WTC11 (cell line): Measurements from ENCODE around the gene NEURL1B. TPM values are rescaled to one million over a fixed set of nuclear protein-coding genes. Genes with fewer than 3 reads are reported as not detected.

ENCODE experiments used
- ATAC-seq: fragments of 200-7000 bp; cut with Tn5 transposase; 2 replicates; pipeline ENCODE4 v1.10.0; 2021; ENCODE audit warnings: mild to moderate bottlenecking, moderate library complexity
- CTCF ChIA-PET: fragments of 300-600 bp; sonication (Branson Sonifier 250); formaldehyde crosslinking; loops from one replicate; lab custom pipeline; 2021; ENCODE audit warnings: antibody characterized with exemption; lab: Charles Lee
- POLR2A ChIA-PET: fragments of 350-600 bp; sonication (Branson Sonifier 250); formaldehyde crosslinking; loops from one replicate; lab custom pipeline; 2021; ENCODE audit warnings: antibody characterized with exemption; lab: Charles Lee
- DNase-seq: peaks from one replicate; pipeline ENCODE4 v3.0.0; 2021; ENCODE audit warnings: low spot score
- H3K27ac Mint-ChIP-seq: 2 replicates; pipeline ENCODE4 v1.8.0; 2021; ENCODE audit warnings: mixed read lengths
- H3K27me3 Mint-ChIP-seq: 2 replicates; pipeline ENCODE4 v1.8.0; 2021; ENCODE audit warnings: low read depth, mild to moderate bottlenecking, moderate library complexity, mixed read lengths
- H3K36me3 Mint-ChIP-seq: 2 replicates; pipeline ENCODE4 v1.8.0; 2021; ENCODE audit warnings: mixed read lengths
- H3K4me1 Mint-ChIP-seq: 2 replicates; pipeline ENCODE4 v1.8.0; 2022; ENCODE audit warnings: mixed read lengths
- H3K4me3 Mint-ChIP-seq: 2 replicates; pipeline ENCODE4 v1.8.0; 2021; ENCODE audit warnings: mild to moderate bottlenecking, moderate library complexity, mixed read lengths
- H3K9me3 Mint-ChIP-seq: 2 replicates; pipeline ENCODE4 v1.8.0; 2021; ENCODE audit warnings: mixed read lengths
- CREB1 ChIP-seq: sonication (generic); formaldehyde crosslinking; IDR thresholded peaks from 2 replicates; pipeline ENCODE4 v1.8.0; 2023; ENCODE audit warnings: mild to moderate bottlenecking, missing genetic modification reagents
- GABPB1 ChIP-seq: sonication (generic); formaldehyde crosslinking; IDR thresholded peaks from 2 replicates; pipeline ENCODE4 v1.8.1; 2023; ENCODE audit warnings: mild to moderate bottlenecking, missing genetic modification reagents
- JAZF1 ChIP-seq: fragments of 250-450 bp; sonication (Bioruptor Pico); IDR thresholded peaks from 2 replicates; pipeline ENCODE4 v1.9.0; 2021; ENCODE audit warnings: moderate library complexity, mild to moderate bottlenecking, inconsistent platforms
- JUN ChIP-seq: sonication (generic); formaldehyde crosslinking; IDR thresholded peaks from 2 replicates; pipeline ENCODE4 v1.8.0; 2023; ENCODE audit warnings: mild to moderate bottlenecking, missing genetic modification reagents
- MYBL2 ChIP-seq: sonication (generic); formaldehyde crosslinking; IDR thresholded peaks from 2 replicates; pipeline ENCODE4 v1.8.1; 2023; ENCODE audit warnings: mild to moderate bottlenecking, moderate library complexity, missing genetic modification reagents
- OVOL2 ChIP-seq: fragments of 250-450 bp; sonication (Bioruptor Pico); IDR thresholded peaks from 2 replicates; pipeline ENCODE4 v1.9.0; 2021; ENCODE audit warnings: mild to moderate bottlenecking, borderline replicate concordance
- PRRX2 ChIP-seq: fragments of 250-450 bp; sonication (Bioruptor Pico); IDR thresholded peaks from 2 replicates; pipeline ENCODE4 v1.8.0; 2021; ENCODE audit warnings: mild to moderate bottlenecking
- SMAD4 ChIP-seq: sonication (generic); formaldehyde crosslinking; IDR thresholded peaks from 2 replicates; pipeline ENCODE4 v1.8.0; 2022; ENCODE audit warnings: mild to moderate bottlenecking, missing genetic modification reagents
- ZBTB21 ChIP-seq: sonication (generic); formaldehyde crosslinking; IDR thresholded peaks from 2 replicates; pipeline ENCODE4 v1.8.1; 2023; ENCODE audit warnings: mild to moderate bottlenecking, missing genetic modification reagents, borderline replicate concordance
- total RNA-seq: library from RNA; stranded (reverse); gene quantifications from 3 replicates; pipeline ENCODE4 v1.2.3, GENCODE V29; 2021
- TF ChIP-seq, protein P1 (sequence below): sonication (generic); formaldehyde crosslinking; IDR thresholded peaks from 2 replicates; pipeline ENCODE4 v1.8.0; 2022; ENCODE audit warnings: missing genetic modification reagents
- TF ChIP-seq, protein P2 (sequence below): sonication (generic); formaldehyde crosslinking; IDR thresholded peaks from 2 replicates; pipeline ENCODE4 v1.8.1; 2023; ENCODE audit warnings: mild to moderate bottlenecking, missing genetic modification reagents, borderline replicate concordance
- TF ChIP-seq, protein P3 (sequence below): sonication (generic); formaldehyde crosslinking; IDR thresholded peaks from 2 replicates; pipeline ENCODE4 v1.8.1; 2023; ENCODE audit warnings: mild to moderate bottlenecking, missing genetic modification reagents, moderate library complexity
- TF ChIP-seq, protein P4 (sequence below): sonication (generic); formaldehyde crosslinking; IDR thresholded peaks from 2 replicates; pipeline ENCODE4 v1.8.0; 2022; ENCODE audit warnings: mild to moderate bottlenecking, missing genetic modification reagents
- TF ChIP-seq, protein P5 (sequence below): sonication (generic); formaldehyde crosslinking; IDR thresholded peaks from 2 replicates; pipeline ENCODE4 v1.8.1; 2023; ENCODE audit warnings: mild to moderate bottlenecking, missing genetic modification reagents
- TF ChIP-seq, protein P6 (sequence below): sonication (generic); formaldehyde crosslinking; IDR thresholded peaks from 2 replicates; pipeline ENCODE4 v1.8.0; 2023; ENCODE audit warnings: missing genetic modification reagents

The NEURL1B gene
- total RNA-seq, 1 experiment from 2014 or later = 9.8 TPM

DNA sequence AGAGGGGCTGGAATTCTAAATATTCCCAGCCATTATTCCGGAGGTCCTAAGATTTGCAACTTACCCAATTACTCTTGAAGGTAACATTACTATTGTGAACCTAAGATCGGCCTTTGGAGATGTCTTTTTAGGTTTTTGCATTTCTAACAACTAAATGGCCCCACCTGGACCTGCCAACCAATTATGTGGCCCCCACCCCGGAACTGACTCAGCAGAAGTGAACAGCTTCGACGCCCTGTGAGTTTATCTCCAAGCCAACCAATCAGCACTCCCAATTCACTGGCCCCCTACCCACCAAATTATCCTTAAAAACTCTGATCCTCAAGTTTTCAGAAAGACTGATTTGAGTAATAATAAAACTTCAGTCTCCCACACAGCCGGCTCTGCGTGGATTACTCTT lies 62.9 kb downstream of the NEURL1B start (continued):
- TF ChIP-seq, protein P1, sequence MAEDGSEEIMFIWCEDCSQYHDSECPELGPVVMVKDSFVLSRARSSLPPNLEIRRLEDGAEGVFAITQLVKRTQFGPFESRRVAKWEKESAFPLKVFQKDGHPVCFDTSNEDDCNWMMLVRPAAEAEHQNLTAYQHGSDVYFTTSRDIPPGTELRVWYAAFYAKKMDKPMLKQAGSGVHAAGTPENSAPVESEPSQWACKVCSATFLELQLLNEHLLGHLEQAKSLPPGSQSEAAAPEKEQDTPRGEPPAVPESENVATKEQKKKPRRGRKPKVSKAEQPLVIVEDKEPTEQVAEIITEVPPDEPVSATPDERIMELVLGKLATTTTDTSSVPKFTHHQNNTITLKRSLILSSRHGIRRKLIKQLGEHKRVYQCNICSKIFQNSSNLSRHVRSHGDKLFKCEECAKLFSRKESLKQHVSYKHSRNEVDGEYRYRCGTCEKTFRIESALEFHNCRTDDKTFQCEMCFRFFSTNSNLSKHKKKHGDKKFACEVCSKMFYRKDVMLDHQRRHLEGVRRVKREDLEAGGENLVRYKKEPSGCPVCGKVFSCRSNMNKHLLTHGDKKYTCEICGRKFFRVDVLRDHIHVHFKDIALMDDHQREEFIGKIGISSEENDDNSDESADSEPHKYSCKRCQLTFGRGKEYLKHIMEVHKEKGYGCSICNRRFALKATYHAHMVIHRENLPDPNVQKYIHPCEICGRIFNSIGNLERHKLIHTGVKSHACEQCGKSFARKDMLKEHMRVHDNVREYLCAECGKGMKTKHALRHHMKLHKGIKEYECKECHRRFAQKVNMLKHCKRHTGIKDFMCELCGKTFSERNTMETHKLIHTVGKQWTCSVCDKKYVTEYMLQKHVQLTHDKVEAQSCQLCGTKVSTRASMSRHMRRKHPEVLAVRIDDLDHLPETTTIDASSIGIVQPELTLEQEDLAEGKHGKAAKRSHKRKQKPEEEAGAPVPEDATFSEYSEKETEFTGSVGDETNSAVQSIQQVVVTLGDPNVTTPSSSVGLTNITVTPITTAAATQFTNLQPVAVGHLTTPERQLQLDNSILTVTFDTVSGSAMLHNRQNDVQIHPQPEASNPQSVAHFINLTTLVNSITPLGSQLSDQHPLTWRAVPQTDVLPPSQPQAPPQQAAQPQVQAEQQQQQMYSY (CRISPR knock-in tag) = no peak
- TF ChIP-seq, protein P2, sequence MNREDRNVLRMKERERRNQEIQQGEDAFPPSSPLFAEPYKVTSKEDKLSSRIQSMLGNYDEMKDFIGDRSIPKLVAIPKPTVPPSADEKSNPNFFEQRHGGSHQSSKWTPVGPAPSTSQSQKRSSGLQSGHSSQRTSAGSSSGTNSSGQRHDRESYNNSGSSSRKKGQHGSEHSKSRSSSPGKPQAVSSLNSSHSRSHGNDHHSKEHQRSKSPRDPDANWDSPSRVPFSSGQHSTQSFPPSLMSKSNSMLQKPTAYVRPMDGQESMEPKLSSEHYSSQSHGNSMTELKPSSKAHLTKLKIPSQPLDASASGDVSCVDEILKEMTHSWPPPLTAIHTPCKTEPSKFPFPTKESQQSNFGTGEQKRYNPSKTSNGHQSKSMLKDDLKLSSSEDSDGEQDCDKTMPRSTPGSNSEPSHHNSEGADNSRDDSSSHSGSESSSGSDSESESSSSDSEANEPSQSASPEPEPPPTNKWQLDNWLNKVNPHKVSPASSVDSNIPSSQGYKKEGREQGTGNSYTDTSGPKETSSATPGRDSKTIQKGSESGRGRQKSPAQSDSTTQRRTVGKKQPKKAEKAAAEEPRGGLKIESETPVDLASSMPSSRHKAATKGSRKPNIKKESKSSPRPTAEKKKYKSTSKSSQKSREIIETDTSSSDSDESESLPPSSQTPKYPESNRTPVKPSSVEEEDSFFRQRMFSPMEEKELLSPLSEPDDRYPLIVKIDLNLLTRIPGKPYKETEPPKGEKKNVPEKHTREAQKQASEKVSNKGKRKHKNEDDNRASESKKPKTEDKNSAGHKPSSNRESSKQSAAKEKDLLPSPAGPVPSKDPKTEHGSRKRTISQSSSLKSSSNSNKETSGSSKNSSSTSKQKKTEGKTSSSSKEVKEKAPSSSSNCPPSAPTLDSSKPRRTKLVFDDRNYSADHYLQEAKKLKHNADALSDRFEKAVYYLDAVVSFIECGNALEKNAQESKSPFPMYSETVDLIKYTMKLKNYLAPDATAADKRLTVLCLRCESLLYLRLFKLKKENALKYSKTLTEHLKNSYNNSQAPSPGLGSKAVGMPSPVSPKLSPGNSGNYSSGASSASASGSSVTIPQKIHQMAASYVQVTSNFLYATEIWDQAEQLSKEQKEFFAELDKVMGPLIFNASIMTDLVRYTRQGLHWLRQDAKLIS = no peak
- TF ChIP-seq, protein P3, sequence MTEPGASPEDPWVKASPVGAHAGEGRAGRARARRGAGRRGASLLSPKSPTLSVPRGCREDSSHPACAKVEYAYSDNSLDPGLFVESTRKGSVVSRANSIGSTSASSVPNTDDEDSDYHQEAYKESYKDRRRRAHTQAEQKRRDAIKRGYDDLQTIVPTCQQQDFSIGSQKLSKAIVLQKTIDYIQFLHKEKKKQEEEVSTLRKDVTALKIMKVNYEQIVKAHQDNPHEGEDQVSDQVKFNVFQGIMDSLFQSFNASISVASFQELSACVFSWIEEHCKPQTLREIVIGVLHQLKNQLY (CRISPR knock-in tag) = no peak

DNA sequence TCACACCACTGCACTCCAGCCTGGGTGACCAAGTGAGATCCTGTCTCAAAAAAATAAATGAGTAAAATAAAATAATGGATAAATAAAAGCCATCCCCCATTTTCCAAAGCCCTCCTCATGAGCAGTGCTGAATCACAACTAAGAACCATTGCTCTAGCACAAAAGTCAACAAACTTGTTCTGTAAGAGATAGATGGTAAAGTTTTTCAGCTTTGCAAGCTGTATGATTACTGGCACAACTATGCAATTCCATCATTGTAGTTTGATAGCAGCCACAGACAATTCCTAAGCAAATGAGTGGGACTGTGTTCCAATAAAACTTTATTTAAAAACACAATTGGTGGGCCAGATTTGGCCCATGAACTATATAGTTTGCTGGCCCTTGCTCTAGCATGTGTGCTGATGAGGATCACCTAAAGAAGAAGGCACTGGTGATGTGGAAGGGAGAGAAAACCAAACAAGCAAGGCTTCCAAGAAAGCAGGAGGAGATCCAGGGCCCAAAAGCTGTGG lies 64.6 kb downstream of the NEURL1B start:
- ChIA-PET CTCF (interaction anchor here (0.7 to 2.0 kb wide), 5 partner anchors 9 to 234 kb away, joined by 3 to 13 read pairs (median 4); no protein-coding TSS in a partner anchor), POLR2A (interaction anchor here (0.5 kb wide), 1 partner anchor 253 kb away, joined by 3 read pairs; no protein-coding TSS in a partner anchor)
- Mint-ChIP-seq H3K9me3 (no peaks in the 10 kb centered on the region), H3K4me1 (peaks cover 29% of the 10 kb centered on the region), H3K27ac (no peak overlapping the region), H3K4me3 (no peak overlapping the region), H3K36me3 (no peaks in the 10 kb centered on the region), H3K27me3 (peaks cover 46% of the 10 kb centered on the region)
- DNase-seq (no peak), ATAC-seq (no peak)
- TF ChIP-seq CREB1 (CRISPR knock-in tag) (no peak), OVOL2 (CRISPR knock-in tag) (no peak), MYBL2 (CRISPR knock-in tag) (no peak), PRRX2 (CRISPR knock-in tag) (no peak), JAZF1 (CRISPR knock-in tag) (no peak), JUN (CRISPR knock-in tag) (no peak), GABPB1 (CRISPR knock-in tag) (no peak), SMAD4 (CRISPR knock-in tag) (no peak), ZBTB21 (no peak)
- TF ChIP-seq, protein P4, sequence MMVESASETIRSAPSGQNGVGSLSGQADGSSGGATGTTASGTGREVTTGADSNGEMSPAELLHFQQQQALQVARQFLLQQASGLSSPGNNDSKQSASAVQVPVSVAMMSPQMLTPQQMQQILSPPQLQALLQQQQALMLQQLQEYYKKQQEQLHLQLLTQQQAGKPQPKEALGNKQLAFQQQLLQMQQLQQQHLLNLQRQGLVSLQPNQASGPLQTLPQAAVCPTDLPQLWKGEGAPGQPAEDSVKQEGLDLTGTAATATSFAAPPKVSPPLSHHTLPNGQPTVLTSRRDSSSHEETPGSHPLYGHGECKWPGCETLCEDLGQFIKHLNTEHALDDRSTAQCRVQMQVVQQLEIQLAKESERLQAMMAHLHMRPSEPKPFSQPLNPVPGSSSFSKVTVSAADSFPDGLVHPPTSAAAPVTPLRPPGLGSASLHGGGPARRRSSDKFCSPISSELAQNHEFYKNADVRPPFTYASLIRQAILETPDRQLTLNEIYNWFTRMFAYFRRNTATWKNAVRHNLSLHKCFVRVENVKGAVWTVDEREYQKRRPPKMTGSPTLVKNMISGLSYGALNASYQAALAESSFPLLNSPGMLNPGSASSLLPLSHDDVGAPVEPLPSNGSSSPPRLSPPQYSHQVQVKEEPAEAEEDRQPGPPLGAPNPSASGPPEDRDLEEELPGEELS (CRISPR knock-in tag) = no peak
- TF ChIP-seq, protein P5, sequence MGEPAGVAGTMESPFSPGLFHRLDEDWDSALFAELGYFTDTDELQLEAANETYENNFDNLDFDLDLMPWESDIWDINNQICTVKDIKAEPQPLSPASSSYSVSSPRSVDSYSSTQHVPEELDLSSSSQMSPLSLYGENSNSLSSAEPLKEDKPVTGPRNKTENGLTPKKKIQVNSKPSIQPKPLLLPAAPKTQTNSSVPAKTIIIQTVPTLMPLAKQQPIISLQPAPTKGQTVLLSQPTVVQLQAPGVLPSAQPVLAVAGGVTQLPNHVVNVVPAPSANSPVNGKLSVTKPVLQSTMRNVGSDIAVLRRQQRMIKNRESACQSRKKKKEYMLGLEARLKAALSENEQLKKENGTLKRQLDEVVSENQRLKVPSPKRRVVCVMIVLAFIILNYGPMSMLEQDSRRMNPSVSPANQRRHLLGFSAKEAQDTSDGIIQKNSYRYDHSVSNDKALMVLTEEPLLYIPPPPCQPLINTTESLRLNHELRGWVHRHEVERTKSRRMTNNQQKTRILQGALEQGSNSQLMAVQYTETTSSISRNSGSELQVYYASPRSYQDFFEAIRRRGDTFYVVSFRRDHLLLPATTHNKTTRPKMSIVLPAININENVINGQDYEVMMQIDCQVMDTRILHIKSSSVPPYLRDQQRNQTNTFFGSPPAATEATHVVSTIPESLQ = no peak
- TF ChIP-seq, protein P2 = no peak
- TF ChIP-seq, protein P6, sequence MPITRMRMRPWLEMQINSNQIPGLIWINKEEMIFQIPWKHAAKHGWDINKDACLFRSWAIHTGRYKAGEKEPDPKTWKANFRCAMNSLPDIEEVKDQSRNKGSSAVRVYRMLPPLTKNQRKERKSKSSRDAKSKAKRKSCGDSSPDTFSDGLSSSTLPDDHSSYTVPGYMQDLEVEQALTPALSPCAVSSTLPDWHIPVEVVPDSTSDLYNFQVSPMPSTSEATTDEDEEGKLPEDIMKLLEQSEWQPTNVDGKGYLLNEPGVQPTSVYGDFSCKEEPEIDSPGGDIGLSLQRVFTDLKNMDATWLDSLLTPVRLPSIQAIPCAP (CRISPR knock-in tag) = no peak
